ENCODE results near the gene SIGLECL1. TPM values are rescaled to one million over a fixed set of nuclear protein-coding genes. Genes with fewer than 3 reads are reported as not detected.
A peak's percentile ranks its signal among the peaks of the same experiment; 100 is the strongest.

Gene SIGLECL1
- total RNA-seq, 1 donor from 2014 or later, result not detected

DNA sequence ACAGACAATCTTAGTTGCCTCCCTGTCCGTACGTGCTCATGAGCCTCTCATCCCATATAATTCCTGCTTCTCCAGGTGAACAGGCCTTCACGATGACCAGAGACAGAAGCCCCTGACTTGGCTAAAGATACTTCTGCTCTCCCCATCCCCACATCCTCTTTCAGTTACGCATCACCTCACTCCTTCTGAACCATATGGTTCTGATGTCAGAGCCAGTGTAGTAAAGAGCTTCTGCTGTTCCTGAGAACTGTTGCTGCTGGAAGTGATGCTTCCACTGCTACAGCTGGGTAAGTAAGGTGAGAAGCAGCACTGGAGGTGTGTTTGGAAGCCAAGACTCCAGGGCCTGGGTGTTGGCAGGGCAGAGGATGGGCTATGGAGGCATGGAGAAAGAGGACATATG is 12.9 kb downstream of the SIGLECL1 start:
- intact Hi-C loops (cut with DNase I), result no loop called here
- no peaks in the 10 kb centered on the region for H3K36me3 ChIP-seq
- no peak for ATAC-seq

DNA sequence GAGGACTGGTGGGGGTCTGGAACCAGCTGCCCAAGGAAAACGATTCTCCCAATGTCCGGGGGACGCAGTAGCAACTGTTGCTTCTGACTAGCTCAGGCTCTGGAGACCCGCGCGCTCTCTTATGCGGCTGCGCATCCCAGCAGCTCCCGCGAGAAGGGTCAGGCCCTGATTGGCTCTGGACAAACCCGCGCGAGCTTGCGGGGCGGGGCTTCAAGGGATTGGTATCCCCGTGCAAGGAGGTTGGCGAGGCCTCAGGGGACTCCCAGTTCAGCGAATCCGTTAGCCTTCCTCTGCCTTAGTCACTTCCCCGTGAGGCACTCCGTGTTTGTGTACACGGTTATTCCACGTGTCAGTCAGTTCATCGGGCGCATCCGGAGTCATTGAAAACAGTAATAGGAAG is 20.2 kb downstream of the SIGLECL1 start:
- Histone ChIP-seq H3K27ac (no peak overlapping the region), H3K36me3 (no peaks in the 10 kb centered on the region), H3K9me3 (no peaks in the 10 kb centered on the region), H3K4me3 (no peak overlapping the region), H3K4me1 (no peaks in the 10 kb centered on the region), H3K27me3 (ENCODE audit: low read depth) (peaks cover 9% of the 10 kb centered on the region)
- TF ChIP-seq, protein P1, sequence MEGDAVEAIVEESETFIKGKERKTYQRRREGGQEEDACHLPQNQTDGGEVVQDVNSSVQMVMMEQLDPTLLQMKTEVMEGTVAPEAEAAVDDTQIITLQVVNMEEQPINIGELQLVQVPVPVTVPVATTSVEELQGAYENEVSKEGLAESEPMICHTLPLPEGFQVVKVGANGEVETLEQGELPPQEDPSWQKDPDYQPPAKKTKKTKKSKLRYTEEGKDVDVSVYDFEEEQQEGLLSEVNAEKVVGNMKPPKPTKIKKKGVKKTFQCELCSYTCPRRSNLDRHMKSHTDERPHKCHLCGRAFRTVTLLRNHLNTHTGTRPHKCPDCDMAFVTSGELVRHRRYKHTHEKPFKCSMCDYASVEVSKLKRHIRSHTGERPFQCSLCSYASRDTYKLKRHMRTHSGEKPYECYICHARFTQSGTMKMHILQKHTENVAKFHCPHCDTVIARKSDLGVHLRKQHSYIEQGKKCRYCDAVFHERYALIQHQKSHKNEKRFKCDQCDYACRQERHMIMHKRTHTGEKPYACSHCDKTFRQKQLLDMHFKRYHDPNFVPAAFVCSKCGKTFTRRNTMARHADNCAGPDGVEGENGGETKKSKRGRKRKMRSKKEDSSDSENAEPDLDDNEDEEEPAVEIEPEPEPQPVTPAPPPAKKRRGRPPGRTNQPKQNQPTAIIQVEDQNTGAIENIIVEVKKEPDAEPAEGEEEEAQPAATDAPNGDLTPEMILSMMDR (IDR thresholded peaks at IDR 0.05), result no peak
- DNase-seq (peak; percentile 52), ATAC-seq (no peak)
- intact Hi-C loops (cut with DNase I), result no loop called here

More for the DNA sequence above, 12.9 kb downstream of the SIGLECL1 start:
- Histone ChIP-seq H3K4me1 (no peaks in the 10 kb centered on the region), H3K9me3 (no peaks in the 10 kb centered on the region), H3K27me3 (ENCODE audit: low read depth) (peaks cover 8% of the 10 kb centered on the region), H3K27ac (no peak overlapping the region), H3K4me3 (no peak overlapping the region)
- no peak for DNase-seq
- TF ChIP-seq, protein P1 (IDR thresholded peaks at IDR 0.05), result no peak

DNA sequence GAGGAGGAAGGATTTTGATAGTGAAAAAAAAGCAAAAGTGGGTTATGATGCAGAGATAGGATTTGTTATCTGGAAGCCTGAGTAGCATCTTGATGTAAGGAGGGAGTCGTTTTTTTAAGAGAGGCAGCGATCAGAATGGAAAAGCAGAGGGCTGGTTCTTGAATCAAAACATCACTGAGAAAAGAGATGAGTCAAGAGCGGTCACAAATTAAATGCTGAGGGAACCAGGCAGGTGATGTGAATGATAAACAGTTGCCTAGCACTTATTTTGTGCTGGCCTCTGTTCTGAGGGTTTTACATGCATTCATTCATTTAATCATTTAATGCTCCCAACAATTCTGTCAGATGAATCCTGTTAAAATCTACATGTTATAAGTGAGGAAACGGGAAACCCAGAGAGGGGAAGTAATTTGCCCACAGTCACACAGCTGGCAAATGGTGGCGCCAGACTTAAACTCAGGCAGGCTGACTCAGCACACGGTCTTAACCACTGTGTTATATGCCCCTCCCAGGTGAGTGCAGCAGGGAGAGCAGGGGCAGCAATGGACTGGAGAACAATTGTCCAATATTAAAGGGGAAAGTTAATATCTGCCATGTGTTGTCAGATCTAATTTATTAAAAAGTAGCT is 21.4 kb downstream of the SIGLECL1 start:
- Histone ChIP-seq H3K36me3 (no peaks in the 10 kb centered on the region), H3K9me3 (no peaks in the 10 kb centered on the region), H3K4me1 (no peaks in the 10 kb centered on the region), H3K4me3 (no peak overlapping the region), H3K27me3 (ENCODE audit: low read depth) (peaks cover 12% of the 10 kb centered on the region), H3K27ac (no peak overlapping the region)
- peak in 1 of 2 donors; percentile 55 for ATAC-seq
- TF ChIP-seq, protein P1 (IDR thresholded peaks at IDR 0.05), result no peak
- no peak for DNase-seq
- intact Hi-C loops (cut with DNase I), result no loop called here

DNA sequence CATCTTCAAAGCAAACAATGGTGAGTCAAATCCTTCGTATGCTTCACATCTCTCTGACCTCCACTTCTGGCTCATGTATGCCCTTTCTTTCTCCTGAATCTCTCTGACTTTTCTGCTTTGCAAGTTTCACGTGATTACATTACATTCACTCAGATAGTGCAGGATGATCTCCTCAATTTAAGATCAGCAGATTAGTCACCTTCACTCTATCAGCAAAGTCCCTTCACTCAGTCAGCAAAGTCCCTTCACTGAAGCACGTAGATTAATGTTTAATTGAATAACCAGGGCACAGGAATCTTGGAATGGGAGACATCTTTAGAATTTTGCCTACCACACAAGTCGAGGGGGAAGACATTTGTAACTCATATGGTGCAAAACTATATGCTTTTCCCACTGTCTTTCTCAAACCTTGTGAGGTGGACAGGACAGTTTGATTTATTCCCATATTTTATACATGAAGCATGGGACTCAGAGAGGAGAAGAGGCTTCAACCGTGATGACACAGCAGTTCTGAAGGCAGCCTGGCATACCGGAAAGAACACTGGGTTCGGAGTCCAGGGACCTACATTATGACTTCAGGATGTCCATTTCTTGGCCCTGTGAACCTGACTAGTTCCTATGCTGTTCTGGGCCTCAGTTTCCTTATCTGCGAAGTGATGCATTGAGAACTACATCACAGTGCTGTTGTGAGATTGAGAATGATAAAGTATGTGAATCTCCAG is 23.3 kb downstream of the SIGLECL1 start:
- DNase-seq (no peak), ATAC-seq (no peak)
- Histone ChIP-seq H3K36me3 (no peaks in the 10 kb centered on the region), H3K9me3 (no peaks in the 10 kb centered on the region), H3K27ac (no peak overlapping the region), H3K4me1 (no peaks in the 10 kb centered on the region), H3K4me3 (no peak overlapping the region), H3K27me3 (ENCODE audit: low read depth) (peaks cover 20% of the 10 kb centered on the region)
- intact Hi-C loops (cut with DNase I), result no loop called here
- TF ChIP-seq, protein P1 (IDR thresholded peaks at IDR 0.05), result no peak

DNA sequence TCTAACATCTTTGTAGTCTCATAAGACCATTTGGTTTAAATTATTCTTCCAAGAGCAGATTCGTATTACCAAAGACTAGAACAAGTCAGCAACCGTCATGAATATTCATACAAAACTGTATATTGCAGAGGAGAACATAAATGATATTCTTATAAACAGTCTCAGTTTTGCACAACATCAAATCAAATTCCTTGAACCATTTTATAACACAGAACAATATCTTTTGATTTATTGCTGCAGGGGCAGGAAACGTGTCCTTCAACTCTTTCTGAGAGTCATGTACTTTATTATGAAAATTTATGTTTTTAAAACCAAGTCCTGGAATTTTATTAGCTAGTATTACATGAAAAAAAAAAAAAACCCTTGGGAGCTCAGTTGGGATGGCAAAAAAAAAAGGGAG is 26.2 kb downstream of the SIGLECL1 start:
- DNase-seq, result no peak
- no peak for ATAC-seq
- Histone ChIP-seq H3K9me3 (no peaks in the 10 kb centered on the region), H3K4me1 (no peaks in the 10 kb centered on the region), H3K27ac (no peak overlapping the region), H3K27me3 (ENCODE audit: low read depth) (peaks cover 15% of the 10 kb centered on the region), H3K36me3 (no peaks in the 10 kb centered on the region), H3K4me3 (no peak overlapping the region)
- TF ChIP-seq, protein P1 (IDR thresholded peaks at IDR 0.05), result no peak
- intact Hi-C loops (cut with DNase I), result no loop called here

Data from lower lobe of right lung (tissue), 2 donors.